CD14-positive monocyte (primary cell): Measurements from ENCODE around the gene RFX4. TPM values are rescaled to one million over a fixed set of nuclear protein-coding genes. Genes with fewer than 3 reads are reported as not detected.
"Not testable (repeated sequence)": the region's sequence is repeated elsewhere in the genome, so short reads cannot be mapped to it uniquely, and the experiment has no call there.

Source experiments
- DNase-seq, 3 donors: peaks; one replicate each; pipeline ENCODE4 v3.0.0-alpha.2; 2011 to 2022
- H2AFZ ChIP-seq: 2 replicates; pipeline ENCODE4 v1.6.0; 2012; ENCODE audit warnings: mild to moderate bottlenecking, low read depth, low read length, inconsistent platforms; ENCODE audit not compliant: insufficient read depth, poor library complexity, severe bottlenecking
- H3K27ac ChIP-seq, 2 donors: 1 replicate in 1 of 2; 2 replicates in 1 of 2; pipeline ENCODE4 v1.5.1; 2012 to 2013; ENCODE audit warnings: low read length in 2 of 2, control low read depth in 1 of 2, inconsistent platforms in 1 of 2, low read depth in 1 of 2, mild to moderate bottlenecking in 1 of 2
- H3K27me3 ChIP-seq, 2 donors: one replicate each; pipeline versions ENCODE4 v1.6.0 to v1.6.1; 2011 to 2013; ENCODE audit warnings: low read length in 2 of 2; ENCODE audit not compliant: control insufficient read depth in 2 of 2, insufficient read depth in 2 of 2
- H3K36me3 ChIP-seq, 2 donors: replicated peaks in 1 of 2; 1 replicate in 1 of 2; 2 replicates in 1 of 2; pipeline versions ENCODE4 v1.5.1 to v1.6.1; 2012 to 2013; ENCODE audit warnings: low read length in 2 of 2, control low read depth in 1 of 2, inconsistent platforms in 1 of 2, mild to moderate bottlenecking in 1 of 2; ENCODE audit not compliant: insufficient read depth in 2 of 2, control insufficient read depth in 1 of 2
- H3K4me1 ChIP-seq, 2 donors: 1 replicate in 1 of 2; 2 replicates in 1 of 2; pipeline versions ENCODE4 v1.5.1 to v1.6.1; 2012 to 2013; ENCODE audit warnings: low read length in 2 of 2, control low read depth in 1 of 2, inconsistent platforms in 1 of 2, mild to moderate bottlenecking in 1 of 2, moderate library complexity in 1 of 2; ENCODE audit not compliant: insufficient read depth in 2 of 2, control insufficient read depth in 1 of 2
- H3K4me2 ChIP-seq: replicated peaks from 2 replicates; pipeline ENCODE3; 2012; ENCODE audit warnings: low read length, moderate library complexity, mild to moderate bottlenecking; ENCODE audit not compliant: poor library complexity, severe bottlenecking; ENCODE audit errors: extremely low read depth
- H3K4me3 ChIP-seq, 3 experiments: fragments of 200-600 bp in 1 of 3; sonication (generic) in 1 of 3; replicated peaks in 1 of 3; 1 replicate in 2 of 3; 2 replicates in 1 of 3; pipeline ENCODE4 v1.5.1; 2011 to 2013; ENCODE audit warnings: low read length in 3 of 3, mild to moderate bottlenecking in 3 of 3, control low read depth in 2 of 3, low read depth in 2 of 3, inconsistent platforms in 1 of 3, moderate library complexity in 1 of 3
- H3K79me2 ChIP-seq: 2 replicates; pipeline ENCODE4 v1.6.0; 2012; ENCODE audit warnings: mild to moderate bottlenecking, control low read depth, inconsistent platforms, low read length, moderate library complexity; ENCODE audit not compliant: insufficient read depth
- H3K9ac ChIP-seq: 2 replicates; pipeline ENCODE4 v1.6.0; 2017; ENCODE audit warnings: low read length, mild to moderate bottlenecking; ENCODE audit not compliant: insufficient read depth, poor library complexity, severe bottlenecking
- H3K9me3 ChIP-seq, 2 donors: replicated peaks in 1 of 2; 1 replicate in 1 of 2; 2 replicates in 1 of 2; pipeline versions ENCODE4 v1.5.1 to v1.6.1; 2012 to 2013; ENCODE audit warnings: low read length in 2 of 2, control low read depth in 1 of 2; ENCODE audit not compliant: control insufficient read depth in 1 of 2, insufficient read depth in 1 of 2
- H4K20me1 ChIP-seq: 2 replicates; pipeline ENCODE4 v1.6.0; 2012; ENCODE audit warnings: mild to moderate bottlenecking, low read length, control low read depth, moderate library complexity; ENCODE audit not compliant: insufficient read depth
- H3K27ac Mint-ChIP-seq, 7 donors: one replicate each; pipeline ENCODE4 v1.8.0; 2020; ENCODE audit warnings: mild to moderate bottlenecking in 7 of 7, mixed read lengths in 7 of 7, moderate library complexity in 6 of 7, inconsistent platforms in 2 of 7
- H3K27me3 Mint-ChIP-seq, 3 donors: one replicate each; pipeline ENCODE4 v1.8.0; 2021 to 2022; ENCODE audit warnings: low read depth in 3 of 3, mild to moderate bottlenecking in 3 of 3, mixed read lengths in 3 of 3, moderate library complexity in 3 of 3, inconsistent platforms in 1 of 3
- H3K36me3 Mint-ChIP-seq, 2 donors: one replicate each; pipeline ENCODE4 v1.8.0; 2020; ENCODE audit warnings: mixed read lengths in 2 of 2, inconsistent platforms in 1 of 2, mild to moderate bottlenecking in 1 of 2
- H3K4me1 Mint-ChIP-seq: one replicate; pipeline ENCODE4 v1.8.0; 2020; ENCODE audit warnings: mild to moderate bottlenecking, mixed read lengths
- H3K4me3 Mint-ChIP-seq, 2 donors: one replicate each; pipeline ENCODE4 v1.8.0; 2020; ENCODE audit warnings: mild to moderate bottlenecking in 2 of 2, mixed read lengths in 2 of 2, moderate library complexity in 1 of 2
- H3K9me3 Mint-ChIP-seq, 7 donors: one replicate each; pipeline ENCODE4 v1.8.0; 2020 to 2022; ENCODE audit warnings: mixed read lengths in 7 of 7, mild to moderate bottlenecking in 6 of 7, moderate library complexity in 6 of 7, inconsistent platforms in 2 of 7
- WGBS: methylation state at CpG from one replicate; pipeline ENCODE4 v1.1.5; 2013; ENCODE audit warnings: missing lambda C conversion rate; ENCODE audit not compliant: insufficient coverage; 5-methylcytosine and 5-hydroxymethylcytosine counted together
- intact Hi-C, 2 donors: fragments of 100-400 bp; cut with micrococcal nuclease; formaldehyde crosslinking; loops; one replicate each; pipeline versions ENCODE4 v1.15.0 to v1.15.1; 2023
- polyA plus RNA-seq, 3 donors: library from polyadenylated mRNA; depleted of rRNA in 1 of 3; unstranded in 2 of 3; stranded (reverse) in 1 of 3; fragments of 300-500 nt in 2 of 3; fragments of >200 nt in 1 of 3; fragmentation: Illumina TruSeq in 2 of 3; gene quantifications; 1 replicate in 2 of 3; 2 replicates in 1 of 3; pipeline ENCODE4 v1.2.3, GENCODE V29; 2012 to 2021
- TF ChIP-seq, protein P1 (sequence below): fragments of 200-600 bp; IDR thresholded peaks from one replicate; pipeline ENCODE4 v1.8.0; 2022; ENCODE audit warnings: antibody characterized with exemption, mild to moderate bottlenecking

The RFX4 gene
- polyA plus RNA-seq, 3 donors: not detected

GRCh38 chr12:106724934-106725333, 142.1 kb downstream of the RFX4 start:
- Mint-ChIP-seq H3K9me3 (peaks cover 0 to 4% (median 0%) of the 10 kb centered on the region in 7 donors), H3K4me3 (no peak overlapping the region), H3K4me1 (no peaks in the 10 kb centered on the region), H3K27me3 (peaks cover 12 to 31% (median 22%) of the 10 kb centered on the region in 3 donors), H3K27ac (no peak overlapping the region), H3K36me3 (no peaks in the 10 kb centered on the region)
- DNase-seq: no peak
- H3K79me2 ChIP-seq: no peaks in the 10 kb centered on the region
- no peak overlapping the region for H2AFZ ChIP-seq
- 50% methylated on average over 1 of the region's 6 CpGs for WGBS
- no peak overlapping the region for H3K27ac ChIP-seq
- H3K4me3 ChIP-seq: no peak overlapping the region
- peaks cover 7 to 20% of the 10 kb centered on the region in 2 donors for H3K27me3 ChIP-seq
- no peaks in the 10 kb centered on the region for H4K20me1 ChIP-seq
- TF ChIP-seq, protein P1, sequence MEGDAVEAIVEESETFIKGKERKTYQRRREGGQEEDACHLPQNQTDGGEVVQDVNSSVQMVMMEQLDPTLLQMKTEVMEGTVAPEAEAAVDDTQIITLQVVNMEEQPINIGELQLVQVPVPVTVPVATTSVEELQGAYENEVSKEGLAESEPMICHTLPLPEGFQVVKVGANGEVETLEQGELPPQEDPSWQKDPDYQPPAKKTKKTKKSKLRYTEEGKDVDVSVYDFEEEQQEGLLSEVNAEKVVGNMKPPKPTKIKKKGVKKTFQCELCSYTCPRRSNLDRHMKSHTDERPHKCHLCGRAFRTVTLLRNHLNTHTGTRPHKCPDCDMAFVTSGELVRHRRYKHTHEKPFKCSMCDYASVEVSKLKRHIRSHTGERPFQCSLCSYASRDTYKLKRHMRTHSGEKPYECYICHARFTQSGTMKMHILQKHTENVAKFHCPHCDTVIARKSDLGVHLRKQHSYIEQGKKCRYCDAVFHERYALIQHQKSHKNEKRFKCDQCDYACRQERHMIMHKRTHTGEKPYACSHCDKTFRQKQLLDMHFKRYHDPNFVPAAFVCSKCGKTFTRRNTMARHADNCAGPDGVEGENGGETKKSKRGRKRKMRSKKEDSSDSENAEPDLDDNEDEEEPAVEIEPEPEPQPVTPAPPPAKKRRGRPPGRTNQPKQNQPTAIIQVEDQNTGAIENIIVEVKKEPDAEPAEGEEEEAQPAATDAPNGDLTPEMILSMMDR: no peak
- intact Hi-C loops: no loop called here
- no peaks in the 10 kb centered on the region for H3K9me3 ChIP-seq
- no peaks in the 10 kb centered on the region for H3K36me3 ChIP-seq
- H3K4me1 ChIP-seq: no peaks in the 10 kb centered on the region
- H3K9ac ChIP-seq: no peak overlapping the region
- no peak overlapping the region for H3K4me2 ChIP-seq

GRCh38 chr12:106726603-106727202, 143.9 kb downstream of the RFX4 start:
- DNase-seq, H3K4me1 ChIP-seq, H4K20me1 ChIP-seq, H3K9me3 ChIP-seq, H3K79me2 ChIP-seq, H3K9ac ChIP-seq, H3K9me3 Mint-ChIP-seq, H2AFZ ChIP-seq, H3K27ac ChIP-seq, intact Hi-C loops, H3K4me2 ChIP-seq, H3K36me3 Mint-ChIP-seq, H3K4me3 Mint-ChIP-seq, H3K36me3 ChIP-seq, H3K27ac Mint-ChIP-seq, H3K4me3 ChIP-seq, H3K4me1 Mint-ChIP-seq: not testable (repeated sequence)
- no CpG with 5 or more reads among the region's 5 CpGs for WGBS
- H3K27me3 Mint-ChIP-seq: peaks cover 5 to 24% (median 21%) of the 10 kb centered on the region in 3 donors
- H3K27me3 ChIP-seq: peaks cover 9 to 16% of the 10 kb centered on the region in 2 donors
